D341Med (cell line): ENCODE measurements around the gene ABCB10.

Experiments used
- DNase-seq: peaks from one replicate; pipeline ENCODE4 v3.0.0; 2012; ENCODE audit warnings: low spot score

Gene ABCB10

GRCh38 chr1:229471175-229471574 is 87.3 kb downstream of the ABCB10 start:
- DNase-seq: no peak

- DNase-seq: no peak
Measured at GRCh38 chr1:229470406-229471043, 88.0 kb downstream of the ABCB10 start.

GRCh38 chr1:229466887-229467286 is 91.6 kb downstream of the ABCB10 start:
- no peak for DNase-seq
